SIG-M5 treated with dmso at 0.1 percent for 504 hours (cell line): ENCODE data around the gene ARRDC2.
"Not testable (repeated sequence)": the region's sequence is repeated elsewhere in the genome, so short reads cannot be mapped to it uniquely, and the experiment has no call there.

Experiments used
- DNase-seq: peaks from one replicate; lab custom pipeline; 2025; ENCODE audit not compliant: unreplicated experiment; lab: John Stamatoyannopoulos, UW

ARRDC2 gene

DNA sequence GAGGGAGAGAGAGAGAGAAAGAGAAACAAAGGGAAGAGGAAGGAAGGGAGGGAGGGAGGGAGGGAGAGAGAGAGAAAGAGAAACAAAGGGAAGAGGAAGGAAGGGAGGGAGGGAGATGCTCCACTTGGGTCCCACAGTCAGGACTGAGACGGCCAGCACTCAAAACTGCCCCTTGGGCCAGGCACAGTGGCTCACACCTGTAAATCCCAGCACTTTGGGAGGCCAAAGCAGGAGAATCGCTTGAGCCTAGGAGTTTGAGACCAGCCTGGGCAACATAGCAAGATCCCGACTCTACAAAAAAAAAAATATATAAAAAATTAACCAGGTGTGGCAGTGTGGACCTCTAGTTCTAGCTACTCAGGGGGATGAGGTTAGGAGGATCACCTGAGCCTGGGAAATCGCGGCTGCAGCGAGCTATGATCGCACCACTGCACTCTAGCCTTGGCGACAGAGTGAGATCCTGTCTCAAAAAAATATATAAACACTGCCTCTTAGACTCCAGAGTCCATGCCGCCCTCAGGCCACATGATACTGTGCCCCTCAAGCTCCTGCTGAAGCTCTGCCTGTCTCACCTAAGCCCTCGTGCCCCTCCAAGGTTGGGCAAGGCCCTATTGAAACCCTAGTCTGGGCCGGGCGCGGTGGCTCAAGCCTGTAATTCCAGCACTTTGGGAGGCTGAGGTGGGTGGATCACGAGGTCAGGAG lies 8.4 kb downstream of the ARRDC2 start:
- no peak for DNase-seq

DNA sequence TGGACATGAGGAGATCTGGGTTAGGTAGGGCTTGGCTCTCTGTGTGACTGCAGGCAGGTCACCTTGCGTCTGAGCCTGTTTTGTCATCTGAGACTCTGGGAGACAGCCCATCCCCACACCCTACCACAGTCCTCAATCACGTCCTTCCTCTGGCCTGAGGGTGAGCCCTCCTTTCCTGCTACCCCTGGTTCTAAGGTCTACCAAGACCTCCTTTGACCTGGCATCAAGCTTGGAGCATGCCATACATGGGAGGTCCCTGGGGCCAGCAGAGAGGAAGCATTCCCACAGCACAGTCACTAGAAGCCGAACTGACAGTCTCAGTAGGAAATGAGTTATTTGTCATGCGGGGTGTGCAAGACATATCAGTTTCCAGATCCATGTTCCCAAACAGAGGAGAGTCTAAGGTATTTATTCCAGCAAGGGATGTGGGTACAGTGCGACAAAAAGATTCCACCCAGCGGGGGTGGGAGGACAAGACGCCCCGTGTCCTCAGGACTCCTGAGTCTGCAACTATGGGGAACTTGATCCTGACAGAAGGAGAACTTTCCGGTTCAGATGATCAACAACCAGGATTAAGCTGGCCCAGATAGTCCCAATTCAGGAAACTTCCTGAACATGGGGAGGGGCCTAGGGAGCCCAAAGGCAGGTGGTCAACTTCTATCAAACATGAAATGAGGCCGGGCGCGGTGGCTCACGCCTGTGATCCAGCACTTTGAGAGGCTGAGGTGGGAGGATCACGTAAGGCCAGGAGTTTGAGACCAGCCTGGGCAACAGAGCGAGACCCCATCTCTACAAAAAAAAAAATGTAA lies 9.5 kb downstream of the ARRDC2 start:
- no peak for DNase-seq

GRCh38 chr19:18020212-18021085 lies 12.5 kb downstream of the ARRDC2 start:
- no peak for DNase-seq

DNA sequence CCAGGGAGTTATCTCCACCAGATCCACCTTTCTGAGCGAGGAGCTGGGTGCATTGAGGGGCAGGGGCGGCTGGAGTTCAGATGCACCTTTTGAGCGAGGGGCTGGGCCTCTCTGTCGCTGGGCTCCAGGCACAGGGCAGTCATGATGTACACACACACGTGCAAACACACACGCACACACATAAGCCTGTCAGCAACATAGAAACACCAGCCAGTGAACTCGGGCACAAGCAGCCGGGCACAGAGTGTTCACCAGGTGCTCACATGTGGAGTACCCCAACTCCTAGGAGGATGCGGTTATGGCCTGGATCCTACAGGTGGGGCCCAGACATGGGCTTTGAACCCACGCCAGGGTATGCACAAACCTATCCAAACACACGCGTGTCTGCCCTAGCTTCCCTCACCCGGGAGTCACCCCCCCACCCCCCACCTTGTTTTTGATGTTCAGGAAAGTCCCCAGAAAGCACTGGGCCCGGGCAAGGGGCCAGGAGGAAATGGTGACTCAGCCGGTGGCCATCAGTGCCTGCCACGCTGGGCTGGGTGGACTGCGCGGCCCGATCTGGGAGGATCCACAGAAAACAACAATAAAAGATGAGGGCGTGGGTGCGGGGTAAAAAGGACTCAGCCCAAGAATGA lies 13.3 kb downstream of the ARRDC2 start:
- DNase-seq: no peak

GRCh38 chr19:18023622-18024251 lies 15.8 kb downstream of the ARRDC2 start:
- peak; percentile 50 for DNase-seq

- no peak for DNase-seq
Observed at GRCh38 chr19:18027151-18027550, 19.2 kb downstream of the ARRDC2 start.

- peak; percentile 19 for DNase-seq
Observed at GRCh38 chr19:18029617-18030338, 21.8 kb downstream of the ARRDC2 start.

DNA sequence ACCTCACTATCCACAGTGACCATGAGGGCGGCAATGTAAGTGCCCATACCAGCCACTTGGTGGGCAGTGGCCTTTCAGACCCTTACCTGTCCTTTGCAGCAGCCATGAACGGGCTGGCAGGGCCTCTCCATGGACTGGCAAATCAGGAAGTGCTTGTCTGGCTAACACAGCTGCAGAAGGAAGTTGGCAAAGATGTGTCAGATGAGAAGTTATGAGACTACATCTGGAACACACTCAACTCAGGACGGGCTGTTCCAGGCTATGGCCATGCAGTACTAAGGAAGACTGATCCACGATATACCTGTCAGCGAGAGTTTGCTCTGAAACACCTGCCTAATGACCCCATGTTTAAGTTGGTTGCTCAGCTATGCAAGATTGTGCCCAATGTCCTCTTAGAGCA lies 23.4 kb downstream of the ARRDC2 start:
- DNase-seq: not testable (repeated sequence)

GRCh38 chr19:18032102-18032501 lies 24.1 kb downstream of the ARRDC2 start:
- DNase-seq: not testable (repeated sequence)

DNA sequence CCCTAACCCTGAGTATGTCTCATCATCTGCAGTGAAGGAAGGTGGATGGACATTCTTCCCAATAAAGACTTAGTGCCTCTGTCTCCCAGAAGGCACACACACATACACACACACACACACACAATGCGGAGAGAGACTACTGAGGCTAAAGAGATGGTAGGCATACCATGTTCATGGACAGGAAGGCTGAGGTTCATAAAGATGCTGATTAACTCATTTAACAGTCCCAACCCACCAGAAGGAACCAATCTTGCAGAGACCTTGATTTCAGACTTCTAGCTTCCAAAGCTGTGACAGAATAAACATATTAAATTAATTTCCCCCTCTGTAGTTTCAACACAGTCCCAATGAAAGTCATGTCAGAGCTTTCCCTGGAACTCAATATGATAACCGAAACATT lies 33.1 kb downstream of the ARRDC2 start:
- DNase-seq: no peak

DNA sequence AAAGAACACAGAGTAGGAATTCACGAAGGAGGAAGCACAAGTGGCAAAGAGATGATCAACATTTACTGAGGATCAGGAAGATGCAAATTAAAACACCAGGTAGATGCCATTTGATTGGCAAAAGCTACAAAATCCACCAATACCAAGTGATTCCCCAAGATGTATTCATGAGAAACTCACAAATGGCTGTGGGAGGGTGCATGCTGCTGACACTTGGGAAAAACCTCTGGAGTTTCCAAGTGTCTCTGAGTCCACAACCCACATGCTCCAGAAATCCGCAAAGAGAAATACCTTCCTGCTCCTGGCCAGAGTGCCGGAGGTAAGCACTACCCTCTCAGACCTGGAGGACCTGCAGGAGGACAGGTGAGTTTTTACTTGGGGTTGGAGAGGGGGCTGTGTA lies 35.7 kb downstream of the ARRDC2 start:
- DNase-seq: no peak

- DNase-seq: peak; percentile 88
Observed at GRCh38 chr19:18044825-18045304, 36.9 kb downstream of the ARRDC2 start.

GRCh38 chr19:18045307-18046050 lies 37.5 kb downstream of the ARRDC2 start:
- DNase-seq: no peak

DNA sequence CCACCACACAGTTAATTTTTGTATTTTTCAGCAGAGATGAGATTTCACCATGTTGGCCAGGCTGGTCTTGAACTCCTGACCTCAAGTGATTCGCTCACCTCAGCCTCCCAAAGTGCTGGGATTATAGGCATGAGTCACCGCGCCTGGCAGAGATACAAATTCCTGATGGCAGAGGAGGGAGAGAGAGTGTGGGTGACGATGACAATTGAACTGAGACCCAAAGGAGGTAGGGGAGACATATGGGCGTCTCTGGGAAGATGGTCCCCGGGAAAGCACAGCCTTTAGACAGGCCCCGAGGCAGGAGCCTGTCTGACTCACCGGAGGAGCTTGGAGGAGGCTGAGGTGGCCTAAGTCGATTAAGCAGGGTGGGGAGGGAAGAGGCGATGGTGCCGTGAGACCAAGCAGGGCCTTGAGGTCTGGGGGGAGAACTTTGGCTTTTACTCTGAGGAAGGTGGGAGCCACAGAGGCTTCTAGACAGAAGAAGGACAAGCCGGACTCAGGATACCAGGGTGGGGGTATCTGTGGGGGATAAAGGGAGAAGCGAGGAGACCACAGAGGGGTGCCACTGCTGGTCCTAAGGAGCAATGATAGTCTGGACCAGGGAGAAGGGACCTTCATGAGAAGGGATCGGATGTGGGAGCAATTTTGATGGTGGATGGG lies 38.2 kb downstream of the ARRDC2 start:
- no peak for DNase-seq

DNA sequence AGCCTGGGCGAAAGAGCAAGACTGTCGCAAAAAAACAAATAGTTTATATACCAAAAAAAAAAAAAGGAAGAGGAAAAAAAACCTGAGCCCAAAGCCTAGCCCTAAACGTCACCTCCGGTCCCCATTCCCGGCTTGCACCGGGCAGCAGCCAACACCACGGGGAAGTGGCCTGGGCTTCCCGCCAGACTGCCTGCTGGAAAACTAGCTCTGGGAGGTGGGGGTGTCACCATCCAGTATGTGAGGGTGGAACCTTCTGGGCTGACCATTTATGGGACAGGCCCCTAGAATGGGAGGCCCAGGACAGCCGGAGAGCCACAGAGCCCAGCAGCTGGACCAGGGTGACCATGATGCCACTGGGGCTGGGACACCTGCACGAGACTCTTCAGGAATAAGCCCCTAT lies 41.4 kb downstream of the ARRDC2 start:
- DNase-seq: no peak

GRCh38 chr19:18051887-18052286 lies 43.9 kb downstream of the ARRDC2 start:
- no peak for DNase-seq

- DNase-seq: no peak
Observed at GRCh38 chr19:18053576-18054219, 45.7 kb downstream of the ARRDC2 start.

- DNase-seq: no peak
Observed at GRCh38 chr19:18055967-18056366, 48.0 kb downstream of the ARRDC2 start.
